ENCODE measurements around the gene BTF3.

DNA sequence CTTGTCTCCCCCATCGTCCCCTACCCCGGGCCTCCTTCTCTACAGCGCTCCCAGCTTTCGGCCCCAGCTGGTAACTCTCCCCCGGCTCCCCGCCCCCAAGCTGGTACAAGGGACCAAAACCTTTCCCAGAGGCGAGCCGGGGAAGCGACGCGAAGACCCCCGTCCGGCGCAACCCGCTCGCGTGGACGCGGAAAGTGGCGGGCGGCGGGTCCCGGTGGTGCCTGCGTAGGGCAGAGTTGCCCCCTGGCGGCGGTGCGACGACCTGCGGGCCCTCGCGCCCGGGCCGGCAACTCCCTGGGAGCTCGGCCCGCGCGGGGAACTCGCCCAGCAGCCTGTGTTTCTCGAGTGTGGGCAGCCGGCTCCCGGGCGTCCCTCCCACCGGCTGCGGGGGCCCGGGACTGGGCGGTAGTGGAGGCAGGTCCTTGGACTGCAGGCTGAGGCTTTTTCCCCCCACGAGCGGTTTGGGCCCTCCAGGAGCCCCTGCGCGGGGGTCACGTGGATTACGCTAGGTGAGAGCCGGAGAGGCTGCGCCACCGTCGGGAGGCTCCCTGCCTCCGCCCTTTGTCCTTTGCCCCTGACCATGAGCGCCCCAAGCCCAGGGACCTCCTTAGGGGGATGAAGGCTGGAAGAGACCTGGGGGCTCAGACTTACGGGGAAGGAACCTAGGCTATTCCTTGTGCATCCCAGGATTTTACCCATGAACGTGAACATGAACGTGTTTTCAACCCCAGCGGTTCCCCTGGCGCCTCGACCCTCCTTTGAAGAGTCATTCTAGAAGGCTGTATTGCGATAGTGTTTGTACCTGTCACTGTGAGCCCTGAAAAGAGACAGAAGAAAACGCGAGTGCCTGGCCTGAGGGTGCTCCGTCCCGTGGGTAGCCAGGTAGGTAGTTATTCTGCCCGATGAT is 46.8 kb upstream of the BTF3 start:
- TF ChIP-seq, protein P1, sequence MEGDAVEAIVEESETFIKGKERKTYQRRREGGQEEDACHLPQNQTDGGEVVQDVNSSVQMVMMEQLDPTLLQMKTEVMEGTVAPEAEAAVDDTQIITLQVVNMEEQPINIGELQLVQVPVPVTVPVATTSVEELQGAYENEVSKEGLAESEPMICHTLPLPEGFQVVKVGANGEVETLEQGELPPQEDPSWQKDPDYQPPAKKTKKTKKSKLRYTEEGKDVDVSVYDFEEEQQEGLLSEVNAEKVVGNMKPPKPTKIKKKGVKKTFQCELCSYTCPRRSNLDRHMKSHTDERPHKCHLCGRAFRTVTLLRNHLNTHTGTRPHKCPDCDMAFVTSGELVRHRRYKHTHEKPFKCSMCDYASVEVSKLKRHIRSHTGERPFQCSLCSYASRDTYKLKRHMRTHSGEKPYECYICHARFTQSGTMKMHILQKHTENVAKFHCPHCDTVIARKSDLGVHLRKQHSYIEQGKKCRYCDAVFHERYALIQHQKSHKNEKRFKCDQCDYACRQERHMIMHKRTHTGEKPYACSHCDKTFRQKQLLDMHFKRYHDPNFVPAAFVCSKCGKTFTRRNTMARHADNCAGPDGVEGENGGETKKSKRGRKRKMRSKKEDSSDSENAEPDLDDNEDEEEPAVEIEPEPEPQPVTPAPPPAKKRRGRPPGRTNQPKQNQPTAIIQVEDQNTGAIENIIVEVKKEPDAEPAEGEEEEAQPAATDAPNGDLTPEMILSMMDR (conservative IDR thresholded peaks at IDR 0.05; ENCODE audit: low read length): no peak
- TF ChIP-seq EZH2phosphoT487 (IDR thresholded peaks at IDR 0.05; ENCODE audit: borderline replicate concordance): no peak
